Endothelial cell of umbilical vein (primary cell): ENCODE measurements around the gene TRPM5.

Source experiments
- CTCF ChIP-seq, 2 donors: IDR thresholded peaks; 1 replicate in 1 of 2; 2 replicates in 1 of 2; pipeline ENCODE4 v1.5.1; 2011; ENCODE audit warnings: low read length in 2 of 2, mild to moderate bottlenecking in 2 of 2, moderate library complexity in 2 of 2, control low read depth in 1 of 2, inconsistent platforms in 1 of 2, low read depth in 1 of 2; ENCODE audit not compliant: insufficient read depth in 1 of 2; ENCODE audit errors: extremely low read depth in 1 of 2
- EZH2 ChIP-seq: IDR thresholded peaks from 2 replicates; pipeline ENCODE4 v1.6.1; 2012; ENCODE audit warnings: borderline replicate concordance, low read depth, mild to moderate bottlenecking, moderate library complexity, low read length, inconsistent platforms; ENCODE audit not compliant: severe bottlenecking
- GATA2 ChIP-seq: IDR thresholded peaks from 2 replicates; pipeline ENCODE4 v1.7.0; 2011; ENCODE audit warnings: low read depth, mild to moderate bottlenecking, moderate library complexity, mixed read lengths, low read length; ENCODE audit not compliant: insufficient read length, insufficient read depth
- JUN ChIP-seq: IDR thresholded peaks from 2 replicates; pipeline ENCODE4 v1.6.1; 2011; ENCODE audit warnings: borderline replicate concordance, low read depth; ENCODE audit not compliant: insufficient read length, insufficient read depth
- POLR2A ChIP-seq: IDR thresholded peaks from 2 replicates; pipeline ENCODE4 v1.6.1; 2012; ENCODE audit warnings: low read depth, mild to moderate bottlenecking, control low read depth, low read length

- TF ChIP-seq CTCF (IDR thresholded peaks at IDR 0.05; ENCODE audit: extremely low read depth in 1 of 2, insufficient read depth in 1 of 2, low read depth in 1 of 2, low read length in 2 of 2) = no peak
- no peak for TF ChIP-seq POLR2A
- no peak for TF ChIP-seq GATA2
- no peak for TF ChIP-seq EZH2
- no peak for TF ChIP-seq JUN
These were observed 33.7 kb downstream of the TRPM5 start for GRCh38 chr11:2410616-2411015.
